HepG2 (cell line): ENCODE data around the gene IHH. TPM values are rescaled to one million over a fixed set of nuclear protein-coding genes. Genes with fewer than 3 reads are reported as not detected.

ENCODE experiments used
- CHD4 ChIP-seq: fragments of 200-600 bp; sonication (generic); IDR thresholded peaks from 2 replicates; pipeline ENCODE4 v1.7.0; 2017; ENCODE audit warnings: mild to moderate bottlenecking, low read length, borderline replicate concordance
- GABPA ChIP-seq, 2 experiments: IDR thresholded peaks; 2 replicates each; pipeline ENCODE4 v1.6.1; 2011 to 2016; ENCODE audit warnings: low read depth in 2 of 2, low read length in 1 of 2, missing biosample characterization in 1 of 2, missing genetic modification characterization in 1 of 2
- HIVEP1 ChIP-seq: sonication (generic); formaldehyde crosslinking; IDR thresholded peaks from 2 replicates; pipeline ENCODE4 v1.4.0; 2020; ENCODE audit warnings: mild to moderate bottlenecking, missing genetic modification reagents
- IRF1 ChIP-seq: sonication (generic); formaldehyde crosslinking; IDR thresholded peaks from 2 replicates; pipeline ENCODE4 v1.4.0; 2020; ENCODE audit warnings: low read depth, mild to moderate bottlenecking, missing genetic modification reagents
- KLF9 ChIP-seq: IDR thresholded peaks from 2 replicates; pipeline ENCODE4 v1.6.1; 2016; ENCODE audit warnings: low read depth
- MAF1 ChIP-seq: sonication (generic); formaldehyde crosslinking; IDR thresholded peaks from 2 replicates; pipeline ENCODE4 v1.5.0; 2020; ENCODE audit warnings: missing genetic modification reagents, borderline replicate concordance
- MBNL3 ChIP-seq: fragments of 250-450 bp; sonication (Bioruptor Pico); conservative IDR thresholded peaks from 2 replicates; pipeline ENCODE4 v1.8.0; 2022; ENCODE audit warnings: mild to moderate bottlenecking, inconsistent platforms
- MEIS2 ChIP-seq: sonication (generic); formaldehyde crosslinking; IDR thresholded peaks from 2 replicates; pipeline ENCODE4 v1.9.0; 2021; ENCODE audit warnings: mild to moderate bottlenecking, missing genetic modification reagents
- MTF2 ChIP-seq: sonication (generic); formaldehyde crosslinking; IDR thresholded peaks from 2 replicates; pipeline ENCODE4 v1.5.0; 2020; ENCODE audit warnings: missing genetic modification reagents, borderline replicate concordance
- PATZ1 ChIP-seq: sonication (generic); formaldehyde crosslinking; IDR thresholded peaks from 2 replicates; pipeline ENCODE4 v1.4.0; 2020; ENCODE audit warnings: missing genetic modification reagents
- PRMT3 ChIP-seq: sonication (generic); formaldehyde crosslinking; IDR thresholded peaks from 2 replicates; pipeline ENCODE4 v1.8.1; 2022; ENCODE audit warnings: low read depth, mild to moderate bottlenecking, moderate library complexity, missing genetic modification reagents, borderline replicate concordance
- SMYD3 ChIP-seq: sonication (generic); formaldehyde crosslinking; IDR thresholded peaks from 2 replicates; pipeline ENCODE4 v1.8.1; 2023; ENCODE audit warnings: mild to moderate bottlenecking, missing genetic modification reagents
- TBX3 ChIP-seq: fragments of 450-650 bp; IDR thresholded peaks from 2 replicates; pipeline ENCODE4 v1.6.1; 2017; ENCODE audit warnings: antibody characterized with exemption, mild to moderate bottlenecking, inconsistent platforms, borderline replicate concordance
- ZMYM2 ChIP-seq: sonication (generic); formaldehyde crosslinking; IDR thresholded peaks from 2 replicates; pipeline ENCODE4 v1.8.0; 2022; ENCODE audit warnings: mild to moderate bottlenecking, missing genetic modification reagents
- ZNF207 ChIP-seq: fragments of 450-650 bp; IDR thresholded peaks from 2 replicates; pipeline ENCODE4 v1.6.1; 2016; ENCODE audit warnings: antibody characterized with exemption, borderline replicate concordance
- ZNF549 ChIP-seq: sonication (generic); formaldehyde crosslinking; IDR thresholded peaks from 2 replicates; pipeline ENCODE4 v1.5.0; 2020; ENCODE audit warnings: missing genetic modification reagents
- ZNF644 ChIP-seq: IDR thresholded peaks from 2 replicates; pipeline ENCODE4 v1.6.1; 2016; ENCODE audit warnings: low read depth
- ZNF749 ChIP-seq: sonication (generic); formaldehyde crosslinking; IDR thresholded peaks from 2 replicates; pipeline ENCODE4 v1.8.0; 2022; ENCODE audit warnings: mild to moderate bottlenecking, missing genetic modification reagents, moderate library complexity, borderline replicate concordance
- polyA plus RNA-seq, 8 experiments: library from polyadenylated mRNA; depleted of rRNA in 3 of 8; stranded (reverse) in 7 of 8; unstranded in 1 of 8; fragments of >200 nt; fragmentation: Illumina TruSeq in 4 of 8; extraction: Trizol in 4 of 8; gene quantifications; 2 replicates each; pipeline versions ENCODE4 v1.2.1 to v1.2.3, GENCODE V29; 2011 to 2016; ENCODE audit warnings: low read depth in 4 of 8, missing spikeins in 1 of 8, mixed read lengths in 1 of 8; ENCODE audit not compliant: insufficient read depth in 1 of 8
- total RNA-seq, 5 experiments: library from RNA; depleted of rRNA; stranded (reverse); fragments of >200 nt; fragmentation: Illumina TruSeq; extraction: Trizol; gene quantifications; 2 replicates each; pipeline ENCODE4 v1.2.3, GENCODE V29; 2016; ENCODE audit warnings: low read depth in 1 of 5
- TF ChIP-seq, protein P1 (sequence below): sonication (generic); formaldehyde crosslinking; IDR thresholded peaks from 2 replicates; pipeline ENCODE4 v1.5.0; 2020; ENCODE audit warnings: missing genetic modification reagents, mild to moderate bottlenecking, borderline replicate concordance
- TF ChIP-seq, protein P2 (sequence below): sonication (generic); formaldehyde crosslinking; IDR thresholded peaks from 2 replicates; pipeline ENCODE4 v1.4.0; 2020; ENCODE audit warnings: missing genetic modification reagents, low read depth, mild to moderate bottlenecking, borderline replicate concordance
- TF ChIP-seq, protein P3 (sequence below): sonication (generic); formaldehyde crosslinking; IDR thresholded peaks from 2 replicates; pipeline ENCODE4 v1.4.0; 2020; ENCODE audit warnings: missing genetic modification reagents

IHH gene
- total and polyA plus RNA-seq, 2 of the 13 experiments (the other 11 are each of a cell fraction or from before 2014, with no cell fraction given): 0.42 TPM; not detected in 1

GRCh38 chr2:219058541-219059374 lies 2.0 kb downstream of the IHH start (continued):
- TF ChIP-seq PATZ1: peak; percentile 81
- no peak for TF ChIP-seq KLF9 (CRISPR knock-in tag)
- no peak; the same call in none of the 2 replicates for TF ChIP-seq HIVEP1
- TF ChIP-seq MAF1 (CRISPR knock-in tag): peak; percentile 81; the same call in 1 of the 2 replicates
- TF ChIP-seq, protein P1, sequence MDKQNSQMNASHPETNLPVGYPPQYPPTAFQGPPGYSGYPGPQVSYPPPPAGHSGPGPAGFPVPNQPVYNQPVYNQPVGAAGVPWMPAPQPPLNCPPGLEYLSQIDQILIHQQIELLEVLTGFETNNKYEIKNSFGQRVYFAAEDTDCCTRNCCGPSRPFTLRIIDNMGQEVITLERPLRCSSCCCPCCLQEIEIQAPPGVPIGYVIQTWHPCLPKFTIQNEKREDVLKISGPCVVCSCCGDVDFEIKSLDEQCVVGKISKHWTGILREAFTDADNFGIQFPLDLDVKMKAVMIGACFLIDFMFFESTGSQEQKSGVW: no peak
- TF ChIP-seq ZMYM2 (CRISPR knock-in tag): 0 out of 2 replicates have a peak, but pooled peaks have one; percentile 21
- peak; percentile 49; the same call in 1 of the 2 replicates for TF ChIP-seq ZNF644 (CRISPR knock-in tag)
- TF ChIP-seq IRF1 (CRISPR knock-in tag): 0 out of 2 replicates have a peak, but pooled peaks have one; percentile 54
- TF ChIP-seq CHD4: no peak
- no peak for TF ChIP-seq TBX3
- TF ChIP-seq ZNF749 (CRISPR knock-in tag): no peak
- TF ChIP-seq MBNL3 (CRISPR knock-in tag): no peak
- TF ChIP-seq MEIS2: peak; percentile 86; the same call in 1 of the 2 replicates
- no peak; the same call in 1 of the 2 replicates for TF ChIP-seq MTF2 (CRISPR knock-in tag)
- TF ChIP-seq SMYD3 (CRISPR knock-in tag): no peak
- TF ChIP-seq, protein P2, sequence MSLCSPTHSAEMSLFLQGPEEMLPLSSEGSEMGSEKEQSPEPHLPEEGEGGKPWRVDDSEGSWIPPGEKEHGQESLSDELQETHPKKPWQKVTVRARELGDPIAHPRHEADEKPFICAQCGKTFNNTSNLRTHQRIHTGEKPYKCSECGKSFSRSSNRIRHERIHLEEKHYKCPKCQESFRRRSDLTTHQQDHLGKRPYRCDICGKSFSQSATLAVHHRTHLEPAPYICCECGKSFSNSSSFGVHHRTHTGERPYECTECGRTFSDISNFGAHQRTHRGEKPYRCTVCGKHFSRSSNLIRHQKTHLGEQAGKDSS (CRISPR knock-in tag): peak; percentile 84; the same call in 1 of the 2 replicates
- no peak for TF ChIP-seq GABPA (IDR thresholded peaks at IDR 0.05; ENCODE audit: low read depth, low read length)
- no peak for TF ChIP-seq GABPA (CRISPR knock-in tag; IDR thresholded peaks at IDR 0.05; ENCODE audit: low read depth)
- TF ChIP-seq ZNF549: no peak
- TF ChIP-seq ZNF207: no peak
- TF ChIP-seq PRMT3 (CRISPR knock-in tag): 0 out of 2 replicates have a peak, but pooled peaks have one; percentile 22
- TF ChIP-seq, protein P3, sequence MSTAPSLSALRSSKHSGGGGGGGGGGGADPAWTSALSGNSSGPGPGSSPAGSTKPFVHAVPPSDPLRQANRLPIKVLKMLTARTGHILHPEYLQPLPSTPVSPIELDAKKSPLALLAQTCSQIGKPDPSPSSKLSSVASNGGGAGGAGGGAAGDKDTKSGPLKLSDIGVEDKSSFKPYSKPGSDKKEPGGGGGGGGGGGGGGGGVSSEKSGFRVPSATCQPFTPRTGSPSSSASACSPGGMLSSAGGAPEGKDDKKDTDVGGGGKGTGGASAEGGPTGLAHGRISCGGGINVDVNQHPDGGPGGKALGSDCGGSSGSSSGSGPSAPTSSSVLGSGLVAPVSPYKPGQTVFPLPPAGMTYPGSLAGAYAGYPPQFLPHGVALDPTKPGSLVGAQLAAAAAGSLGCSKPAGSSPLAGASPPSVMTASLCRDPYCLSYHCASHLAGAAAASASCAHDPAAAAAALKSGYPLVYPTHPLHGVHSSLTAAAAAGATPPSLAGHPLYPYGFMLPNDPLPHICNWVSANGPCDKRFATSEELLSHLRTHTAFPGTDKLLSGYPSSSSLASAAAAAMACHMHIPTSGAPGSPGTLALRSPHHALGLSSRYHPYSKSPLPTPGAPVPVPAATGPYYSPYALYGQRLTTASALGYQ (CRISPR knock-in tag): peak; percentile 75; the same call in 1 of the 2 replicates
